RWPE2 (cell line): Measurements from ENCODE around the gene ENTPD2.

Source experiments
- ATAC-seq: fragments of 200-7000 bp; cut with Tn5 transposase; 3 replicates; pipeline ENCODE4 v1.9.1; 2021; ENCODE audit warnings: low read depth
- DNase-seq: peaks from one replicate; pipeline ENCODE4 v3.0.0-alpha.2; 2020; ENCODE audit warnings: low spot score
- H3K27ac ChIP-seq: fragments of 450-650 bp; 2 replicates; pipeline ENCODE4 v1.5.1; 2017; ENCODE audit warnings: mild to moderate bottlenecking; ENCODE audit not compliant: poor library complexity, severe bottlenecking
- H3K27me3 ChIP-seq: fragments of 250-450 bp; sonication (Bioruptor Pico); 2 replicates; pipeline ENCODE4 v1.5.1; 2021; ENCODE audit warnings: mild to moderate bottlenecking, moderate library complexity; ENCODE audit not compliant: insufficient read depth, poor library complexity, severe bottlenecking
- H3K36me3 ChIP-seq: fragments of 250-450 bp; sonication (Bioruptor Pico); 2 replicates; pipeline ENCODE4 v1.5.1; 2020; ENCODE audit warnings: low read depth, mild to moderate bottlenecking, moderate library complexity
- H3K4me1 ChIP-seq: fragments of 250-450 bp; sonication (Bioruptor Pico); 2 replicates; pipeline ENCODE4 v1.5.1; 2021; ENCODE audit warnings: mild to moderate bottlenecking, moderate library complexity; ENCODE audit not compliant: insufficient read depth, poor library complexity, severe bottlenecking
- H3K4me3 ChIP-seq: fragments of 250-450 bp; sonication (Bioruptor Pico); 2 replicates; pipeline ENCODE4 v1.5.1; 2021; ENCODE audit warnings: mild to moderate bottlenecking, moderate library complexity; ENCODE audit not compliant: severe bottlenecking
- H3K9me3 ChIP-seq: fragments of 250-450 bp; sonication (Bioruptor Pico); 2 replicates; pipeline ENCODE4 v1.5.1; 2021; ENCODE audit warnings: mild to moderate bottlenecking, moderate library complexity; ENCODE audit not compliant: severe bottlenecking
- CTCF ChIP-seq: fragments of 450-650 bp; IDR thresholded peaks from one replicate; pipeline ENCODE4 v1.5.1; 2017; ENCODE audit warnings: mild to moderate bottlenecking, moderate library complexity; ENCODE audit not compliant: poor library complexity, severe bottlenecking

The ENTPD2 gene

GRCh38 chr9:137018761-137019559, 34.9 kb downstream of the ENTPD2 start:
- no peak overlapping the region for H3K27ac ChIP-seq
- ATAC-seq (no peak), DNase-seq (no peak)
- no peaks in the 10 kb centered on the region for H3K36me3 ChIP-seq
- H3K4me3 ChIP-seq: no peak overlapping the region
- no peaks in the 10 kb centered on the region for H3K9me3 ChIP-seq
- H3K27me3 ChIP-seq: no peaks in the 10 kb centered on the region
- no peak for TF ChIP-seq CTCF
- no peaks in the 10 kb centered on the region for H3K4me1 ChIP-seq

GRCh38 chr9:137017791-137018497, 35.9 kb downstream of the ENTPD2 start:
- Histone ChIP-seq H3K4me1 (no peaks in the 10 kb centered on the region), H3K27ac (no peak overlapping the region), H3K4me3 (no peak overlapping the region), H3K9me3 (no peaks in the 10 kb centered on the region), H3K27me3 (no peaks in the 10 kb centered on the region), H3K36me3 (no peaks in the 10 kb centered on the region)
- no peak for TF ChIP-seq CTCF
- ATAC-seq (no peak), DNase-seq (no peak)

GRCh38 chr9:137017071-137017470, 36.8 kb downstream of the ENTPD2 start:
- Histone ChIP-seq H3K36me3 (no peaks in the 10 kb centered on the region), H3K4me1 (no peaks in the 10 kb centered on the region), H3K9me3 (no peaks in the 10 kb centered on the region), H3K27me3 (no peaks in the 10 kb centered on the region), H3K27ac (no peak overlapping the region), H3K4me3 (no peak overlapping the region)
- no peak for TF ChIP-seq CTCF
- ATAC-seq: no peak
- DNase-seq: no peak

- Histone ChIP-seq H3K27ac (no peak overlapping the region), H3K9me3 (no peaks in the 10 kb centered on the region), H3K4me1 (no peaks in the 10 kb centered on the region), H3K4me3 (no peak overlapping the region), H3K27me3 (no peaks in the 10 kb centered on the region), H3K36me3 (no peaks in the 10 kb centered on the region)
- no peak for ATAC-seq
- DNase-seq: no peak
- no peak for TF ChIP-seq CTCF
These were observed 37.4 kb downstream of the ENTPD2 start for GRCh38 chr9:137016436-137016835.

- Histone ChIP-seq H3K4me1 (no peaks in the 10 kb centered on the region), H3K27me3 (no peaks in the 10 kb centered on the region), H3K4me3 (no peak overlapping the region), H3K36me3 (no peaks in the 10 kb centered on the region), H3K9me3 (no peaks in the 10 kb centered on the region), H3K27ac (no peak overlapping the region)
- TF ChIP-seq CTCF: no peak
- ATAC-seq (no peak), DNase-seq (no peak)
These were observed 37.9 kb downstream of the ENTPD2 start for GRCh38 chr9:137015976-137016375.
